Measurements from ENCODE around the gene NBEAL2.

Gene NBEAL2

GRCh38 chr3:47047673-47048072 is 68.2 kb downstream of the NBEAL2 start:
- Histone ChIP-seq H3K79me1 (replicated peaks; ENCODE audit: low read length, poor library complexity, severe bottlenecking) (peaks cover 24% of the 10 kb centered on the region), H3K36me3 (ENCODE audit: control insufficient read depth in 1 of 2, insufficient read depth in 2 of 2, low read depth in 1 of 2, low read length in 2 of 2) (peaks cover 11 to 36% of the 10 kb centered on the region in 2 experiments), H3K27ac (ENCODE audit: low read length, poor library complexity, severe bottlenecking) (no peak overlapping the region)

GRCh38 chr3:47054412-47054811 is 74.9 kb downstream of the NBEAL2 start:
- Histone ChIP-seq H3K4me2 (ENCODE audit: low read length, poor library complexity, severe bottlenecking) (no peak overlapping the region), H3K4ac (ENCODE audit: low read depth in 1 of 2, low read length in 2 of 2) (no peak overlapping the region), H2BK120ac (ENCODE audit: low read depth, low read length) (no peak overlapping the region), H3K23ac (ENCODE audit: low read length in 2 of 2) (no peak overlapping the region), H3K36me3 (ENCODE audit: control insufficient read depth in 1 of 2, insufficient read depth in 2 of 2, low read depth in 1 of 2, low read length in 2 of 2) (peaks cover 10 to 30% of the 10 kb centered on the region in 2 experiments), H3K9ac (ENCODE audit: low read length) (no peak overlapping the region), H3K9me3 (ENCODE audit: control insufficient read depth, low read length) (no peaks in the 10 kb centered on the region), H2BK12ac (ENCODE audit: low read length in 2 of 2) (no peak overlapping the region), H3K79me1 (replicated peaks; ENCODE audit: low read length, poor library complexity, severe bottlenecking) (peaks cover 22% of the 10 kb centered on the region), H2BK5ac (ENCODE audit: low read depth, low read length, poor library complexity, severe bottlenecking) (no peak overlapping the region), H4K8ac (ENCODE audit: low read length) (no peak overlapping the region), H2BK15ac (ENCODE audit: low read depth, poor library complexity, severe bottlenecking) (no peak overlapping the region), H3K14ac (ENCODE audit: low read length in 2 of 2) (no peak overlapping the region), H2AFZ (ENCODE audit: low read depth, low read length) (no peak overlapping the region), H4K91ac (ENCODE audit: low read length) (no peak overlapping the region), H3K27me3 (ENCODE audit: control insufficient read depth in 1 of 2, insufficient read depth in 1 of 2, low read length in 2 of 2) (no peaks in the 10 kb centered on the region), H3K18ac (ENCODE audit: low read depth in 1 of 2, low read length in 2 of 2) (no peak overlapping the region), H2AK5ac (ENCODE audit: low read length, severe bottlenecking) (no peak overlapping the region), H3K27ac (ENCODE audit: low read length, poor library complexity, severe bottlenecking) (no peak overlapping the region), H3K4me3 (ENCODE audit: insufficient read depth in 1 of 2, low read depth in 1 of 2, low read length in 2 of 2) (no peak overlapping the region), H3K4me1 (ENCODE audit: control insufficient read depth, insufficient read depth, low read depth, low read length) (no peaks in the 10 kb centered on the region)
- DNase-seq: no peak

More at GRCh38 chr3:47047673-47048072, 68.2 kb downstream of the NBEAL2 start:
- H3K23ac ChIP-seq (ENCODE audit: low read length in 2 of 2): no peak overlapping the region
- no peak overlapping the region for H3K4me3 ChIP-seq (ENCODE audit: insufficient read depth in 1 of 2, low read depth in 1 of 2, low read length in 2 of 2)
- H2BK5ac ChIP-seq (ENCODE audit: low read depth, low read length, poor library complexity, severe bottlenecking): no peak overlapping the region
- H3K4me1 ChIP-seq (ENCODE audit: control insufficient read depth, insufficient read depth, low read depth, low read length): no peaks in the 10 kb centered on the region
- no peak overlapping the region for H2AK5ac ChIP-seq (ENCODE audit: low read length, severe bottlenecking)
- no peak overlapping the region for H3K9ac ChIP-seq (ENCODE audit: low read length)
- H2AFZ ChIP-seq (ENCODE audit: low read depth, low read length): no peak overlapping the region
- H3K14ac ChIP-seq (ENCODE audit: low read length in 2 of 2): no peak overlapping the region
- H3K18ac ChIP-seq (ENCODE audit: low read depth in 1 of 2, low read length in 2 of 2): no peak overlapping the region
- no peak overlapping the region for H2BK12ac ChIP-seq (ENCODE audit: low read length in 2 of 2)
- no peak overlapping the region for H4K91ac ChIP-seq (ENCODE audit: low read length)
- no peaks in the 10 kb centered on the region for H3K9me3 ChIP-seq (ENCODE audit: control insufficient read depth, low read length)
- H2BK120ac ChIP-seq (ENCODE audit: low read depth, low read length): no peak overlapping the region
- H2BK15ac ChIP-seq (ENCODE audit: low read depth, poor library complexity, severe bottlenecking): no peak overlapping the region
- no peaks in the 10 kb centered on the region for H3K27me3 ChIP-seq (ENCODE audit: control insufficient read depth in 1 of 2, insufficient read depth in 1 of 2, low read length in 2 of 2)
- no peak overlapping the region for H3K4me2 ChIP-seq (ENCODE audit: low read length, poor library complexity, severe bottlenecking)
- no peak overlapping the region for H3K4ac ChIP-seq (ENCODE audit: low read depth in 1 of 2, low read length in 2 of 2)
- DNase-seq: no peak
- H4K8ac ChIP-seq (ENCODE audit: low read length): no peak overlapping the region

- Histone ChIP-seq H3K4me3 (ENCODE audit: insufficient read depth in 1 of 2, low read depth in 1 of 2, low read length in 2 of 2) (no peak overlapping the region), H2BK120ac (ENCODE audit: low read depth, low read length) (no peak overlapping the region), H3K36me3 (ENCODE audit: control insufficient read depth in 1 of 2, insufficient read depth in 2 of 2, low read depth in 1 of 2, low read length in 2 of 2) (peaks cover 10 to 26% of the 10 kb centered on the region in 2 experiments), H4K91ac (ENCODE audit: low read length) (no peak overlapping the region), H2BK15ac (ENCODE audit: low read depth, poor library complexity, severe bottlenecking) (no peak overlapping the region), H3K4ac (ENCODE audit: low read depth in 1 of 2, low read length in 2 of 2) (no peak overlapping the region), H2BK5ac (ENCODE audit: low read depth, low read length, poor library complexity, severe bottlenecking) (no peak overlapping the region), H2BK12ac (ENCODE audit: low read length in 2 of 2) (no peak overlapping the region), H3K9ac (ENCODE audit: low read length) (no peak overlapping the region), H3K23ac (ENCODE audit: low read length in 2 of 2) (no peak overlapping the region), H3K27ac (ENCODE audit: low read length, poor library complexity, severe bottlenecking) (no peak overlapping the region), H3K4me2 (ENCODE audit: low read length, poor library complexity, severe bottlenecking) (no peak overlapping the region), H2AK5ac (ENCODE audit: low read length, severe bottlenecking) (no peak overlapping the region), H3K79me1 (replicated peaks; ENCODE audit: low read length, poor library complexity, severe bottlenecking) (peaks cover 14% of the 10 kb centered on the region), H3K4me1 (ENCODE audit: control insufficient read depth, insufficient read depth, low read depth, low read length) (no peaks in the 10 kb centered on the region), H3K27me3 (ENCODE audit: control insufficient read depth in 1 of 2, insufficient read depth in 1 of 2, low read length in 2 of 2) (no peaks in the 10 kb centered on the region), H4K8ac (ENCODE audit: low read length) (no peak overlapping the region), H3K9me3 (ENCODE audit: control insufficient read depth, low read length) (no peaks in the 10 kb centered on the region), H2AFZ (ENCODE audit: low read depth, low read length) (no peak overlapping the region), H3K18ac (ENCODE audit: low read depth in 1 of 2, low read length in 2 of 2) (no peak overlapping the region), H3K14ac (ENCODE audit: low read length in 2 of 2) (no peak overlapping the region)
- WGBS: 94% methylated on average over 3 of the region's 3 CpGs
- DNase-seq: no peak
Measured at GRCh38 chr3:47056705-47057104, 77.2 kb downstream of the NBEAL2 start.

GRCh38 chr3:47057212-47057671 is 77.8 kb downstream of the NBEAL2 start:
- Histone ChIP-seq H3K79me1 (replicated peaks; ENCODE audit: low read length, poor library complexity, severe bottlenecking) (peaks cover 14% of the 10 kb centered on the region), H4K91ac (ENCODE audit: low read length) (no peak overlapping the region), H2BK15ac (ENCODE audit: low read depth, poor library complexity, severe bottlenecking) (no peak overlapping the region), H3K18ac (ENCODE audit: low read depth in 1 of 2, low read length in 2 of 2) (no peak overlapping the region), H3K9me3 (ENCODE audit: control insufficient read depth, low read length) (no peaks in the 10 kb centered on the region), H3K27ac (ENCODE audit: low read length, poor library complexity, severe bottlenecking) (no peak overlapping the region), H3K4ac (ENCODE audit: low read depth in 1 of 2, low read length in 2 of 2) (no peak overlapping the region), H3K23ac (ENCODE audit: low read length in 2 of 2) (no peak overlapping the region), H2BK12ac (ENCODE audit: low read length in 2 of 2) (no peak overlapping the region), H2BK5ac (ENCODE audit: low read depth, low read length, poor library complexity, severe bottlenecking) (no peak overlapping the region), H3K4me1 (ENCODE audit: control insufficient read depth, insufficient read depth, low read depth, low read length) (no peaks in the 10 kb centered on the region), H3K4me2 (ENCODE audit: low read length, poor library complexity, severe bottlenecking) (no peak overlapping the region), H3K36me3 (ENCODE audit: control insufficient read depth in 1 of 2, insufficient read depth in 2 of 2, low read depth in 1 of 2, low read length in 2 of 2) (peaks cover 10 to 27% of the 10 kb centered on the region in 2 experiments), H2AK5ac (ENCODE audit: low read length, severe bottlenecking) (no peak overlapping the region), H2AFZ (ENCODE audit: low read depth, low read length) (no peak overlapping the region), H3K4me3 (ENCODE audit: insufficient read depth in 1 of 2, low read depth in 1 of 2, low read length in 2 of 2) (no peak overlapping the region), H3K27me3 (ENCODE audit: control insufficient read depth in 1 of 2, insufficient read depth in 1 of 2, low read length in 2 of 2) (no peaks in the 10 kb centered on the region), H3K9ac (ENCODE audit: low read length) (no peak overlapping the region), H3K14ac (ENCODE audit: low read length in 2 of 2) (no peak overlapping the region), H4K8ac (ENCODE audit: low read length) (no peak overlapping the region), H2BK120ac (ENCODE audit: low read depth, low read length) (no peak overlapping the region)
- 96% methylated on average over 6 of the region's 6 CpGs for WGBS
- no peak for DNase-seq

Measured in mesenchymal stem cell (in vitro differentiated cells and primary cell).